SW 1271 (cell line): Measurements from ENCODE around the gene DIS3L2.
"Not testable (repeated sequence)": the region's sequence is repeated elsewhere in the genome, so short reads cannot be mapped to it uniquely, and the experiment has no call there.

Source experiments
- DNase-seq, 2 experiments: peaks; one replicate each; lab custom pipeline; 2025; lab: John Stamatoyannopoulos, UW

DIS3L2 gene

DNA sequence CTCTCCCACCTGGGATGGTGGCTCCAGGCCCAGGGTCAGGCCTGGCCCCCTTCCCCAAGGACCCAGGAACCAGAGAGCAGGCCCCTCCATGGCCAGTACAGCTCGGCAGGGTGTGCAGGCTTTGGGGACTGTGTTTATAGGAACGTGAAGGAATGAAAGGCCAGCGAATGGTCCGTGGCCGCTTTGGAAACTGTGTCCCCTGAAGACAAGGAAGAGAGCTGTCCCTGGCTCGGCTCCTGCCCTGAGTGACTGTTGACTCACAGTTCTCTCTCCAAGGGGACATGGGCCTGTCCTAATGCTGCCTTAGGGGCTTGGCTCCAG, 373.3 kb downstream of the DIS3L2 start:
- not testable (repeated sequence) for DNase-seq

GRCh38 chr2:232335206-232335858, 373.8 kb downstream of the DIS3L2 start:
- not testable (repeated sequence) for DNase-seq

DNA sequence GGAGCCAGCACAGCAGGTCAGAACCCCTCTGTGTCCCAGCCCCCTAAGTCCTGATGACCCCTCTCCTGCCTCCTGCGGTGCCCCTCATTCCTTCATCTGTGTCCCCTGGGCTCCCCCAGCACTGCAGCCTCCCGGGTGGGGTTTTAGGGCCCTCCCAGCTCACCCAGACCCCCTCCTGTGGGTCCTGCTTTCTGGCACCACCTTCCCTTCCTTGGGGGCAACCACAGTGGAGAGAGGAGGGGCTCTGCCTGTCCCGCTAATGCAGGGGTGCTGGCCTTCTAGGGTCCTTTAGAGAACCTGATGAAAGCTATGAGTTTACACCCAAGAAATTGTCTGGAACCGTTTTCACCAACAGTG, 374.3 kb downstream of the DIS3L2 start:
- no peak for DNase-seq

- no peak for DNase-seq
Measured at GRCh38 chr2:232336241-232336736, 374.8 kb downstream of the DIS3L2 start.

GRCh38 chr2:232336981-232337720, 375.6 kb downstream of the DIS3L2 start:
- DNase-seq: no peak

DNA sequence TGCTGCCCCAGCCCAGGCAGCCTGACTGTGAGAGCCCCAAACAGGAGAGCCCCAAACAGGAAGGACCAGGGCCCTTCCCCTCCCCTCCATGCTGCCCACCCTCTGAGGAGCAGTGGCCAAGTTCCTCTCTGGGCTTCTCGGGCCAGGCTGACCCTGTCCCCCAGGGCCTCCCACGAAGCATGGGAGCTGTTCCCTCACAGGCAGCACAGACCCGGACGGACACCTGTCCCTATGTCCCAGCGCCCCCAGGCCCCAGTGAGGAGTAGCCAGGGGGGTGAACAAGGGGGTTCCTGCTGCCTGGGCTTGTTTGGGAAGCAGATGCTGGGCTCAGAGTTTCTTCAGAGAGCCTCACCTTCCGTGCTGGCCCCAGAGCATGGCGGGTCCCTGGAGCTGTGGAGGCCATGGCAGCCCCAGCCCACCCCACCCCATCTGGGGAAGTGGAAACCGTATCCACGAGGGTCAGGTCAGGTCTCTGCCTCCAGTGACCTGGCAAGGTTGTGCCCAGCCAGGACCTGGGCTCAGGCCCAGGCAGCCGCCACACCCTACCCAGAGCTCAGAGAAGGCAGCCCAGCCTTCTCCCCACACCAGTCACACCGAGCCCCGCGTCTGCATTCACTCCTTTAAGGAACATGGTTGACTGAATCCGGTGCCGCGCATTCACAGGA, 376.7 kb downstream of the DIS3L2 start:
- DNase-seq: not testable (repeated sequence)

DNA sequence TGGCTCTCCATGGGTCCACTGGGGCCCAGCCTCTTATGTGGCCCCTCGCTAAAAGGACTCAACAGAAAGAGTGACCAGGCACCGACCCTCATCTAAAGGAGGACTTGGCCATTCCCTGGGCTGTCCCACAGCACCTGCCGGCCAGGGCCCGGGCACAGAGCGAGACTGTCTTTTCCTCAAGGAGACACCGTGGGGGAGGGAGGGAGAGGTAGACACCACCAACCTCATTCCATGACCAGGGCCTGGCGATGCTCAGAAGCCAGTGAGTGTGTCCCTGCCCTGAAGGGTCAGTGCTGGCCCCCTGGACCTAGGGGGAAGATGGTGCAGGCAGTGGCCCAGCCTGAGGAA, 377.2 kb downstream of the DIS3L2 start:
- no peak for DNase-seq

DNA sequence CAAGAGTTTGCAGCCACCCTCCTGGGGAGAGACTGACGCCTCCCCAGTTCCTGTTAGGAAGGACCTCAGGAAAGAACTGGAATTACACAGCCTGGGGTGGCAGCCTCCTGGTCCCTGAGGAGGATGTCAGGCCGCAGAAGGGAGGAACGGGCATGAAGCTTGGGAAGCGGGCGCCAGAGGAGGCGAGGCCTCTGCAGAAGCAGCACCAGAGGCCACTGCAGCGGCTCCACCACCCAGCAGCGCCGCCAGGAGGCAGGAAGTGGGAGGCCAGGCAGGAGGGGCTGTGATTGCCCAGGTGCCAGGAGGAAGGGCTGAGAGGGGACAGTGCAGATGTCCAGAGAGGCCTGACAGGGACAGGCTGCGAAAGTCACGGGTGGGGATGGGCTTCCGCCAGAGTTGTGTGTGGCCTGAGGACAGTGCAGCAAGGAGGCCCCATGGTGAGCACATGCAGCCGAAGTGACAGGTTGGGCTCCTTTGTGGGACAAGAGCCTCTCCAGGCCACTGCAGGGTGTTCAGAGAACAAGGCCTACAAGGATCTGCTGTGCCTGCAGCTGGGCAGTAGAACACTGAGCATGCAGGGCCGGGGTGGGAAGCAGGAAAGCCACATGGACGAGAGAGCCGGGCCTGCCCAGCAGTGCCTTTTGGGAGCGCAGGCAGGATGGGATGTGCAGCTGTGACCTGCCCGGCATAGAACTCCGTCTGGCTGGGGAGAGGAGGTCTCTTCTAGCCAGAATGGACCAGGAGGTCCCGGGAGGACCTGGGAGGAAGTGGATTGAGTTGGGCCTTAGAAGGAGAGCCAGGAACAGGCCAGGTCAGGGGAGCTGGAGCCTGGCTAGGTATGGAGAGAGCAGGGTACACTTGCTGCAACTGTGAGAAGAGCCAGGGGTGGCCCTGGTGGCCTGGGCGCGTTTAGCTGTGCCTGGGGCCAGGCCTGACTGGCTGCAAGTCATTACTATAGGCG, 377.9 kb downstream of the DIS3L2 start:
- DNase-seq: no peak

GRCh38 chr2:232340171-232340935, 378.8 kb downstream of the DIS3L2 start:
- no peak for DNase-seq

DNA sequence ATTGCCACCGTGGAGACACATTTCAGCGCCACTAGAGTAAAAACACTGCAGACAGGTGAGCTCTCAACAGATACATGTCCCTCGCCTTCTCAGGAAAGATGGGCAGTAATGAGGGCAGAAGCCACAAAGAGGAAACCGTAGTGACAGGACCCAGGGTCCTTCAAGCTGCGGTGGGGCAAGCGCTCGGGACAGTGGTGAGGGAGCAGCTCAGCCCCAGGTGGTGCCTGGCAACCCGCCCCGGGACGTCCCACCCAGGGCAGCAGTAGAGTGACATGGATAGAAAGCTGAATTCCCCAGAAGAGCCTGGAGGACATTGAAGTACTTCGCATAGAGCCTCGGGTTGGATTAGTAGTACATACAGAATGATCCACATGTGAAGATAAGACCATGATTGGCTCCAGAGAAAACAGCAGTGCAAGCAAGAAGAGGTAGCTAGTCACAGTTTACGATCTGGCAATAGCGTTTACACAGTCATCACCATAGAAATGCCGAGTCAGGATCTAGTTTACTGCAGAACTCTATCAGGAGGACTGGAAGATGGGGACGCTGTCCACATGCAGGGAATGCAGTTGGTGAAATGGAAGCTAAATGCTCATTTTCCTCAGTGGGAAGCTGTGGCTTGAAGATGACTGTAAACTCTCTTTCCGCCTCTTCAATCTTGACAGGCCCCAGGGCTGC, 379.7 kb downstream of the DIS3L2 start:
- DNase-seq: no peak

DNA sequence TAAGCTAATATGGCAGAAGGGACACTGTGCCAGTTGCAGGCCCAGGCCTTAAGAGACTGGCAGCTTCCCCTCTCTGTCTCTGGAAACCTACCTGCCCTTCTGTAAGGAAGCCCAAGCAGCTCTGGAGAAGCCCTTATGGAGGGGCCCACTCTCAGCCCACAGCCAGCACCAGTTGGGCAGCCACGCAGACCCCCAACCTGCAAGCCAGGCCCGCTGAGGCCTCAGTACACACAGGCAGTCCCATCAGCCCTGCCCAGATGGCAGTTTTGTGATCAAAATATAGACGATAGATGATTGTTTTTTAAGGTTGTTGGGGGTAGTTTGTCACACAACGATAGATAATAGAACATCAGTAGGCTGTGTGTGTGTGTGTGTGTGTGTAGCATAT, 380.2 kb downstream of the DIS3L2 start:
- no peak for DNase-seq

- no peak for DNase-seq
Measured at GRCh38 chr2:232342635-232343565, 381.4 kb downstream of the DIS3L2 start.

GRCh38 chr2:232343821-232344220, 382.3 kb downstream of the DIS3L2 start:
- no peak for DNase-seq

DNA sequence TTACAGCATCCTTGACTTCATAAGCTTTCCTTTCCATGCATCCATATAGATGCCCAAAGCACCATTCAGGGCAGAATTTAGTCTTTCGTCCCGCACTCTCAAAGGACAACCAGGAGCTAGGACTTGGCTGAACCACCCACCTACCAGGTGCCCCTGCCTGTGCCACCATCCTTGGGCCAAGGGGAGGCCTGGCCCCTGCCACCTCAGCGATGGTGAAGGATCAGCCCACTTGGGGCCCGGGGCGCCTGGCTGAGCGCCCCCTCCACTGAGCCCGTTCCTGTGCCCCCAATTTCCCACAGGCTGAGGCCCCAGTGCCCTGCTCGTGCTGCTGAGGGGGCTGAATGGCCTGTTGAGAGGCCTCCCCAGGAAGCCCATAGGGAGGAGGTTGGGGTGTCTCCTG, 383.7 kb downstream of the DIS3L2 start:
- no peak for DNase-seq

- DNase-seq: no peak
Measured at GRCh38 chr2:232347369-232347768, 385.9 kb downstream of the DIS3L2 start.

DNA sequence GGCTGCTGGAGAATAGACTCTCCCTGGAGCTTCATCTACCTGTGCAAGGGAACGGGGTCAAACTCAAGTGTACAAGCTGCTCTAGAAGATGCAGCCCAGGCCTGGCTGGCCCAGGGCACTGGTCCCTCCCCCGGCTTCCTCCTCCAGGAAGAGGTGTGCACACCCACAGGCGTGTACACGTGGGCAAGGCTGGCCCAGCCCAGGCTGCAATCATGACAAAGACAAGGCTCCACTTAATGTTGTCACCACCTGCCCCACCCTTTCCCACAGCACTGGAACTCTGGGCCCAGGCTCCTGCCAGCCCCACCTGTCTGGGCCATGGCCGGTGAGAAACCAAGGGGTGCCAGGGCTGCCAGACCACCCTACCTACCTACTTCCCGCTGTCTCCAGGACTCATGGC, 387.4 kb downstream of the DIS3L2 start:
- no peak for DNase-seq

DNA sequence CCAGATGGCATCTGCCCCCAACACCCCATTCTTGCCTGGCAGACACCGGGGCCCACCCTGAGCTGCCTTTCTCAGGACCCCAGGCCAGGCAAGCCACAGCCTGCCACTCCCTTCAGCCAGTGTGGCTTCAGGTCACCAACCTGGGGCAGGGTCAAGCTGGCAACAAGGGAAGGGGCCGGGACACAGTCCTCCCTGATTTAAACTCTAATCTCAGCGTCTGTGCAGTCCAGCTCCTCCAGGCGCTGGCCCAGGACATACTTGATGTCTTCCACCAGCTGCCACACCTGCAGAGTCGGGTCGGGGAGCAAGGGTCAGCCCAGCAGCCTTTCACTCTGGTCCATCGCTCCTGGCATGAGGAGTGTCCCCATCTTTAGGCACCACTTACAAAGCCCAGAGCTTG, 388.0 kb downstream of the DIS3L2 start:
- DNase-seq: no peak

DNA sequence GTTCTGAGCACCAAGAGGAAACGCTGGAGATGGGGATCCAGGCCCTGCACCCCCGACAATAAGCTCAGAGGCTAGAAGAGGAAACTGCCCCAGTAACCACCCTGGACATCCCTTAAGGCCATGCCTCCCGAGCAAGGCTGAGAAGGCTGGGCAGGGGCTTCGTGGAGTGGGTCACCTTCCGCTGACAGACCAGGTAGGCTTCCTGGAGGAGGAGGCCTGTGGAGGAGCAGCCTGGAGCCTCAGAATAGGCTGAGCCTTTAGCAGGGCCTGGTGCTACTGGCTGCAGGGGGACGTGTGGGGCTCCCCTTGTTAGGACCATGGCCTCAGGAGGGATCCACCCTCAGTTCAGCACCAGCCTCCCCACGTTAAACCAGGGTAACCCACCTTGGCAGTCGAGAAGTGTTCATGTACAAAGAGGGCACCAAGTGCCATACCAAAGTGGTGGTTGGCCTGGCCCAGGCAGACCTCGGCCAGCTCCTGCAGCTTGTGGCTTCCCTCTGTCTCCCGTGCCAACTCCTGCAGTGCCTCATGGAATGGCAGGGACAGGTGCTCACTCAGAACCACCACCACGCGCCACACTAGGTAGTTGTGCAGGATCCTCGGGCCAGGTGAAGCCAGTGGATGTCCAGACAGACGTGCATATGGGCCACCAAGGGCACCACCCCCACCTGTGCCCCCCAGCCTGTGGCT, 388.6 kb downstream of the DIS3L2 start:
- no peak for DNase-seq
